ENCODE results near the gene AGER. TPM values are rescaled to one million over a fixed set of nuclear protein-coding genes. Genes with fewer than 3 reads are reported as not detected.

The AGER gene
- total and polyA plus RNA-seq, 9 of the 15 experiments (the other 6 are each of a cell fraction or from before 2014, with no cell fraction given), result 1.2 to 11.5 (median 4.1) TPM

- TF ChIP-seq TFAP4 (CRISPR knock-in tag; IDR thresholded peaks at IDR 0.05; ENCODE audit: borderline replicate concordance) (peak; percentile 39; the same call in 1 of the 2 replicates), NBN (IDR thresholded peaks at IDR 0.05; ENCODE audit: low read depth) (peak; percentile 89), VEZF1 (CRISPR knock-in tag; IDR thresholded peaks at IDR 0.05) (peak; percentile 100), STAT5B (CRISPR knock-in tag; IDR thresholded peaks at IDR 0.05) (no peak), FOXP4 (CRISPR knock-in tag; IDR thresholded peaks at IDR 0.05; ENCODE audit: borderline replicate concordance) (no peak), CHD7 (IDR thresholded peaks at IDR 0.05; ENCODE audit: low read depth, low read length) (no peak), CBX8 (IDR thresholded peaks at IDR 0.05; ENCODE audit: borderline replicate concordance, extremely low read depth, low read depth, low read length, poor library complexity, severe bottlenecking) (no peak), TCFL5 (CRISPR knock-in tag; conservative IDR thresholded peaks at IDR 0.05) (no peak), NFRKB (IDR thresholded peaks at IDR 0.05; ENCODE audit: low read depth) (0 out of 2 replicates have a peak, but pooled peaks have one; percentile 66), CHCHD3 (CRISPR knock-in tag; IDR thresholded peaks at IDR 0.05) (no peak)
Measured at GRCh38 chr6:32190054-32190851, 6.2 kb upstream of the AGER start, which contains the start of gene PBX2 (continued).
